GM12891 (cell line): ENCODE measurements around the gene CNTLN.

Experiments used
- POLR2A ChIP-seq: IDR thresholded peaks from 2 replicates; pipeline ENCODE4 v1.6.1; 2011; ENCODE audit warnings: low read depth, low read length, control low read depth
- POLR2AphosphoS5 ChIP-seq: IDR thresholded peaks from 2 replicates; pipeline ENCODE4 v1.6.1; 2011; ENCODE audit warnings: low read depth, low read length, control low read depth
- POU2F2 ChIP-seq: IDR thresholded peaks from 2 replicates; pipeline ENCODE4 v1.6.1; 2011; ENCODE audit warnings: low read depth, mild to moderate bottlenecking, control low read depth, low read length, moderate library complexity

DNA sequence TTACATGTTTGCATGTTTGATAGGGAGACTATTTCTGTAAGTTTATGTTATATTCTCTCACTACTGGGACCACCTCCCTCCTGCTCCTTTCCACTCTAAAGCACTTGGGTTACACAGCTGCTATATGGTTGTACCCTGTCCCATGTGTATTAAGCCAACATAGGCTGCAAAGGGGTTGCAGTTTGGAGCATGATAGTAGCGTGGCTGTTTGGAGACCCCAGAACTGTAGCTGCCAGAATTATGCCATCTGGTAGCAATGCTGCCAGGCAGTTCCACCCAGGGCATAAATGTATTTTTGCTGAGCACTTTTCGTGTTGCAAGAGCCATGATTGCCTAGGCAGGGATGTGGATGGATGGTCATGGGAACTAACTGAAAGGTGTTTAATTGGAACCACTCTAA, 81.8 kb downstream of the CNTLN start:
- no peak for TF ChIP-seq POLR2A
- no peak for TF ChIP-seq POLR2AphosphoS5
- TF ChIP-seq POU2F2: no peak
